Astrocyte of the spinal cord (primary cell): ENCODE measurements around the gene BTN3A1.
A peak's percentile ranks its signal among the peaks of the same experiment; 100 is the strongest.

ENCODE experiments used
- DNase-seq: peaks from one replicate; pipeline ENCODE4 v3.0.0; 2011; ENCODE audit warnings: low read depth, low spot score
- H3K4me3 ChIP-seq: 2 replicates; pipeline ENCODE4 v1.5.1; 2011; ENCODE audit warnings: low read depth, mild to moderate bottlenecking, low read length, moderate library complexity
- CTCF ChIP-seq: IDR thresholded peaks from 2 replicates; pipeline ENCODE4 v1.5.1; 2012; ENCODE audit warnings: low read depth, mild to moderate bottlenecking, low read length, inconsistent platforms
- in situ Hi-C: cut with HindIII; loops from 2 replicates; pipeline ENCODE4 v1.10.0; 2017; ENCODE audit warnings: low sequenced_read_pairs

BTN3A1 gene

GRCh38 chr6:26379292-26379691 lies 22.8 kb upstream of the BTN3A1 start:
- in situ Hi-C loops, result no loop called here
- no peak overlapping the region for H3K4me3 ChIP-seq
- no peak for TF ChIP-seq CTCF
- DNase-seq, result no peak

GRCh38 chr6:26379740-26380139 lies 22.3 kb upstream of the BTN3A1 start:
- TF ChIP-seq CTCF, result no peak

GRCh38 chr6:26380256-26380655 lies 21.8 kb upstream of the BTN3A1 start:
- in situ Hi-C loops, result no loop called here
- no peak overlapping the region for H3K4me3 ChIP-seq
- no peak for TF ChIP-seq CTCF
- DNase-seq, result no peak

More at GRCh38 chr6:26379740-26380139, 22.3 kb upstream of the BTN3A1 start:
- H3K4me3 ChIP-seq, result no peak overlapping the region
- in situ Hi-C loops, result no loop called here
- DNase-seq, result no peak

GRCh38 chr6:26382121-26382520 lies 20.0 kb upstream of the BTN3A1 start:
- H3K4me3 ChIP-seq, result no peak overlapping the region
- TF ChIP-seq CTCF, result no peak
- DNase-seq, result no peak
- in situ Hi-C loops, result no loop called here

- no peak for TF ChIP-seq CTCF
- DNase-seq, result peak; percentile 75
- in situ Hi-C loops, result no loop called here
- H3K4me3 ChIP-seq, result peak overlapping the region; percentile 67
Observed at GRCh38 chr6:26383624-26384417, 18.3 kb upstream of the BTN3A1 start.

- TF ChIP-seq CTCF, result no peak
- no peak for DNase-seq
- in situ Hi-C loops, result no loop called here
- H3K4me3 ChIP-seq, result no peak overlapping the region
Observed at GRCh38 chr6:26385734-26386125, 16.3 kb upstream of the BTN3A1 start.
